ENCODE results near the gene RPL13A.

DNA sequence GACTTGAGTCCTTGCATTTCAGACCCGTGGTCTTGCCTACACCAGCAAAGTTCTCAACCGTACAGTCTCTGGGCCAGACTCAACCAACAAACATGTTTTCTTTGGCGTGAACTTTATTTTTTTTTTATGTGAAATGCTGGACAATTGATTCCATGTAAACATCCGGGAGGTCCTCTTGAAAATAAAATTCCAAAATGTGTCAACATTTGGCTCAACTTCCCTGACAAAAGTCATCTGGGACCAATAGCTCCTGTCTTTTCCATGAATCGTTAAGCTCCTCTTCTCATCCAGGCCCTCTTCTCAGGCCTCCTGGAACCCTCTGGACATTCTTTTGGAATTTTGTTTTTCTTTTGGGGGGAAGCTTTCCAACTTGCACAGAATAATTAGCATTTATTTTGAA is 31.6 kb upstream of the RPL13A start:
- no peak for TF ChIP-seq CTCF (IDR thresholded peaks at IDR 0.05)
- no peak for TF ChIP-seq POLR2A (IDR thresholded peaks at IDR 0.05)

Measured in body of pancreas (tissue), 4 donors.